ENCODE results near the gene SPATA6.
A peak's percentile ranks its signal among the peaks of the same experiment; 100 is the strongest.

DNA sequence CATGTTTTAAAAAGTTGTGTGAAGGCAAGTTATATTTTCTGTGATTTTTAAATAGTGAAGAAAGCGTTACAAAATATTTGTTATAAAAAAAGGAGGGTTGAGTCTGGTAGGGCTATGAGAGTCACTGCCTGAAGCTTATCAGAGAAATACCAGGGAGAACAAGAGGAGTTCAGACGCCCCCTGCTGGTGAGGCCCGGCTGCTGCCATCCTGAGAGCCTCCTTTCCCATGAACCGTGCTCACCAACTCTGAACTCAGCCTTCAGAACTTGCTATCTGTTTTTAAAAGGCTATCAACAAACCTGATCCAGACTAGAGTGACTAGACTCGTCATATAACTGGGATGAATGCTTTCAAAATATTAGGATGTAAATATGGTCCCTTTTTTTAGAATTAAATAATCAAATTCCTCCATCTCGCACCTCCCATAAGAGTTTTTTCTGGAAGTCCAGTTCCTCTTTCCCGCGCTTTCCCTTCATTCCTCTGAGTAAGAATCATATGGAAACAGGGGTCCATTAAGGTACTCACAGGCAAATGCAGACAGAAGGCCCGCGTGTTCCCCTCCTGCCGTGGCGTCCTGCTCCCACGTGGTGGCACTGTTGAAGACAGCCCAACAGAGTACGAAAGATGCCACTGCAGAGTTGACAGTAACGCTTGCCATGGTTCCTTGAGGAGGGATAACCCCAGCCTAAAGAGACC lies 26.2 kb upstream of the SPATA6 start:
- no peak for TF ChIP-seq EZH2 (IDR thresholded peaks at IDR 0.05; ENCODE audit: borderline replicate concordance, insufficient read depth, low read depth, low read length, poor library complexity, severe bottlenecking)
- TF ChIP-seq, protein P1, sequence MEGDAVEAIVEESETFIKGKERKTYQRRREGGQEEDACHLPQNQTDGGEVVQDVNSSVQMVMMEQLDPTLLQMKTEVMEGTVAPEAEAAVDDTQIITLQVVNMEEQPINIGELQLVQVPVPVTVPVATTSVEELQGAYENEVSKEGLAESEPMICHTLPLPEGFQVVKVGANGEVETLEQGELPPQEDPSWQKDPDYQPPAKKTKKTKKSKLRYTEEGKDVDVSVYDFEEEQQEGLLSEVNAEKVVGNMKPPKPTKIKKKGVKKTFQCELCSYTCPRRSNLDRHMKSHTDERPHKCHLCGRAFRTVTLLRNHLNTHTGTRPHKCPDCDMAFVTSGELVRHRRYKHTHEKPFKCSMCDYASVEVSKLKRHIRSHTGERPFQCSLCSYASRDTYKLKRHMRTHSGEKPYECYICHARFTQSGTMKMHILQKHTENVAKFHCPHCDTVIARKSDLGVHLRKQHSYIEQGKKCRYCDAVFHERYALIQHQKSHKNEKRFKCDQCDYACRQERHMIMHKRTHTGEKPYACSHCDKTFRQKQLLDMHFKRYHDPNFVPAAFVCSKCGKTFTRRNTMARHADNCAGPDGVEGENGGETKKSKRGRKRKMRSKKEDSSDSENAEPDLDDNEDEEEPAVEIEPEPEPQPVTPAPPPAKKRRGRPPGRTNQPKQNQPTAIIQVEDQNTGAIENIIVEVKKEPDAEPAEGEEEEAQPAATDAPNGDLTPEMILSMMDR (IDR thresholded peaks at IDR 0.05): peak; percentile 93
